Epithelial cell of proximal tubule (primary cell): ENCODE results near the gene SRBD1. TPM values are rescaled to one million over a fixed set of nuclear protein-coding genes. Genes with fewer than 3 reads are reported as not detected.
A peak's percentile ranks its signal among the peaks of the same experiment; 100 is the strongest.

Source experiments
- DNase-seq: peaks from one replicate; pipeline ENCODE4 v3.0.0-alpha.2; 2011; ENCODE audit warnings: low read depth
- H3K4me3 ChIP-seq: 2 replicates; pipeline ENCODE4 v1.5.1; 2011; ENCODE audit warnings: low read depth, mild to moderate bottlenecking, low read length
- total RNA-seq: library from RNA; depleted of rRNA; stranded (reverse); fragments of >200 nt; gene quantifications from 2 replicates; pipeline ENCODE4 v1.2.3, GENCODE V29; 2015
- TF ChIP-seq, protein P1 (sequence below): conservative IDR thresholded peaks from 2 replicates; pipeline ENCODE4 v1.5.1; 2012; ENCODE audit warnings: low read depth, mild to moderate bottlenecking, low read length

SRBD1 gene
- total RNA-seq, 1 donor from 2014 or later, result 8.1 TPM

DNA sequence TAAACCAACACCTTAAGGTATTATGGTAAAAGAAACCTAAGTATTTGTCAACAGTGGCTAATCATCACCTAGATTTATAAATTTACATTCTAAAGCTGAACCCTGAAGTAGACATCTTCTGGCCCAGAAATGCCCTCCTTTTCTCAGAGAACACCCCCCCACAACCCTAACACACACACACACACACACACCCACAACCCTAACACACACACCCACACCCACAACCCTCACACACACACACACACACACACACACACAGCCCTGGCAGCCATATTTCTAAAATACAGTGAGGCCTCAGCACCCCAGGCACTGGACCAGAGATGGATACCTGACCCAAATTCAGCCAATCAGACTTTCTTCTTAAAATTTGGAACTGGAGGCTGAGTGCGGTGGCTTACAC is 14.3 kb downstream of the SRBD1 start:
- no peak overlapping the region for H3K4me3 ChIP-seq
- TF ChIP-seq, protein P1, sequence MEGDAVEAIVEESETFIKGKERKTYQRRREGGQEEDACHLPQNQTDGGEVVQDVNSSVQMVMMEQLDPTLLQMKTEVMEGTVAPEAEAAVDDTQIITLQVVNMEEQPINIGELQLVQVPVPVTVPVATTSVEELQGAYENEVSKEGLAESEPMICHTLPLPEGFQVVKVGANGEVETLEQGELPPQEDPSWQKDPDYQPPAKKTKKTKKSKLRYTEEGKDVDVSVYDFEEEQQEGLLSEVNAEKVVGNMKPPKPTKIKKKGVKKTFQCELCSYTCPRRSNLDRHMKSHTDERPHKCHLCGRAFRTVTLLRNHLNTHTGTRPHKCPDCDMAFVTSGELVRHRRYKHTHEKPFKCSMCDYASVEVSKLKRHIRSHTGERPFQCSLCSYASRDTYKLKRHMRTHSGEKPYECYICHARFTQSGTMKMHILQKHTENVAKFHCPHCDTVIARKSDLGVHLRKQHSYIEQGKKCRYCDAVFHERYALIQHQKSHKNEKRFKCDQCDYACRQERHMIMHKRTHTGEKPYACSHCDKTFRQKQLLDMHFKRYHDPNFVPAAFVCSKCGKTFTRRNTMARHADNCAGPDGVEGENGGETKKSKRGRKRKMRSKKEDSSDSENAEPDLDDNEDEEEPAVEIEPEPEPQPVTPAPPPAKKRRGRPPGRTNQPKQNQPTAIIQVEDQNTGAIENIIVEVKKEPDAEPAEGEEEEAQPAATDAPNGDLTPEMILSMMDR, result no peak
- no peak for DNase-seq

DNA sequence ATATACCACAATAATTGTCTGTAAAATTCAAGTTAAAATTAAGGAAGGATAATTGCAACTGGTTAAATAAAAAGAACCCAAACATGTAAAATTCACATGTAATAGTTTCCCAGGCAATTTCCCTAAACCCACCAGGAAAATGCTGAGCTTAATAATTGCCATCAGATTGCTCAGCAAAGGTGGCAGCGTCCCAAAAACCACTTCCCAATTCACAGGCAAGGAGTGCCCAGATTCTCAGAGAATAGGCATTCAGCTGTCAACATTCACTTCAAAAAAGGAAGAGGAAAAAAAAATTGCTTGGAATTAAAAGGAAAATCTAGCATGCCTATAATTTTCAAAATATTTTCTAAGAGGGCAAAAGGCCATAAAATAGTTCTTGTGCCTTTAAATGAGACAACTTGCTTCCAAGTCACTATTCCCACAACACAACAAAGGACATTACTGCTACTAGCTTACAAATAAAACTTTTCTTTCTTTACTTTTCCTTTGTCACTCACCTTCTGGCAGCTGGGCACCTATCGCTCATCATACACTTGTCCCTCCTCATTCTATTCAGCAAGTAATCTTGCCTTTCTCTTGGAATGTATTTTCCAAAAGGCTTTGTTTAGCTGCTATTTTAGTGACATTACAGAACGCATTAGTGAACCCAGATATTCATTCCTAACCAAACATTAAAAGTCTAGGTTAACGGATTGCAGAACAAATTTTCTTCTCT is 15.2 kb downstream of the SRBD1 start:
- TF ChIP-seq, protein P1, result no peak
- H3K4me3 ChIP-seq, result no peak overlapping the region
- DNase-seq, result no peak

DNA sequence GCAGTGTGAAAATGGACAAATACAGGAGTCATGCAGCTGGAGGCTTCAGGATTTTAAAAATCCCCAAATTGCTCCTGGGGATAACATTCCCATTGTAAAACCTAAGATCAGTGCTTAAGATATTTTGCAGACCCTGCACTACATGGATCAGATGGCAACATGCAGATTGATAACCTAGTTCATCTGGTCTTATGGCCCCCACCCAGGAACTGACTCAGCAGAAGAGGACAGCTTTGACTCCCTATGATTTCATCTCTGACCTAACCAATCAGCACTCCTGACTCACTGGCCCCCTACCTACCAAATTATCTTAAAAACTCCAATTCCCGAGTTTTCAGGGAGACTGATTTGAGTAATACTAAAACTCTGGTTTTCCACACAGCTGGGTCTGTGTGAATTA is 20.0 kb downstream of the SRBD1 start:
- TF ChIP-seq, protein P1, result no peak
- DNase-seq, result no peak
- no peak overlapping the region for H3K4me3 ChIP-seq

DNA sequence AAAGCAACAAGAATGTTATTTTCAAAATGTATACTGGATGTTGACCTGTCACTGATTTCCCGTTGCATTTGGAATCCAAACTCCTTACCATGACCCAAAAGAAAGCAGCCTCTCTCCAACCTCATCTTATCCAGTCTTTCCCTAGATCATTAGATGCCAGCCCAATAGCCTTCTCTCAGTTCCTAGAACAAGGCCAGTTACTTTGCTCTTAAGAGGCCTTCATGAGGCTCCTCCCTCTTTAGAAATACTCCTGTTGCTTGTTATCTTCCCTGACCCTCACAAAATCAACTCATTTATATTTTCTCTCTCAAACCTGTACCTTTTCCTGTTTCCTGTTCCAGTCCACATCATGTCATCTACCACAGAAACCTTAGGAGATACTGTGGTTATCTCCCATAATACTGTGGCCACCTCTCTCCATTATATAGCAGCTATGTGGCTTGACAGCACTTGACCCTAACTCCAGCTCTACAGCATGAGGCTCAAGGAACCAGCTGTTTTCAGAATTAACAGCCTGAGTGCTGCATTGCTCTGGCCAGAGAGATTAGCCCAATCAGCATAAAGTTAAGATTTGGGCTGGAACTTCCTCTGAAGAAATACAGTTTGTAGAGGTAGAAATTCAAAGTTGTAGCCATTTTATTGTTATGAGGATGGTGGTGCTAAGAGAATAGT is 22.8 kb downstream of the SRBD1 start:
- H3K4me3 ChIP-seq, result no peak overlapping the region
- TF ChIP-seq, protein P1, result no peak
- no peak for DNase-seq

DNA sequence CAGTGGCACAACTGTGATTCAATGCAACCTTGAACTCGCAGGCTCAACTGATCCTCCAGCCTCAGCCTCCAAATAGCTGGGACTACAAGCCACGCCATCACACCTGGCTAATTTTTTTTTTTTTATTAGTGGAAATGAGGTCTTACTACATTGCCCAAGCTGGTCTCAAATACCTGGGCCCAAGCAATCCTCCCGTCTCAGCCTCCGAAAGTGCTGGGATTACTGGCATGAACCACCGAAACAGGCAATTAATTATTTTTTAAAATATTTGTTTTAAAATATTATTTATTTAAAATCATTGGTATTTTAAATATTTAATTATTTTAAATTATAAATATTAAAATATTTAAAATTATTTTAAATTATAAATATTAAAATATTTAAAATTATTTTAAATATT is 24.5 kb downstream of the SRBD1 start:
- TF ChIP-seq, protein P1, result no peak
- no peak for DNase-seq
- no peak overlapping the region for H3K4me3 ChIP-seq

DNA sequence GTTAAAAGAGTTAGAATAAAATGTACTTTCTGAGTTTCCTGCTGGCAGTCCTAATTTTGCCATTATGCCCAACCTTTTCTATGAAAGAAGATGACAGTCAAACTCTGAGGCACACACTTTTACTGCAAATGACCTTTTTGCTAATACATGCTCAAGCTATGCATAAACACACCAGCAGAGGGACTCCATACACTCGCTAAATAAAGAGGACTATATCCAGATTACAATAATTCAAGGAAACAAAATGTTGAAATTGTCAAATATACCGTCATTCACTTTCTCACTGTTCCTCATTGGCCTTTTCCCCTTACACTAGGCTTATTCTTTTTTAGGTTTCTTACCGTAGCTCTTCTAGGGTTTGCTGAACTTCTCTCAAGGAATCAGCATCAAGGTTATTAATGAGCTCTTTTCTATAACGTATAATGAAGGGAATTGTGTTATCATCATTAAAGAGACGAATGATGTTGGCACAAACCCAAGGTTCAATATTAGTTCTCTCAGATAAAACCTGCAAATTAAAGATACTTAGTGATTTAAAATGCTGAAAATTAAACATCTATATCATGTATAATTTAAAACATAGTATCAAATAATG is 25.7 kb downstream of the SRBD1 start:
- DNase-seq, result no peak
- TF ChIP-seq, protein P1, result peak; percentile 81
- H3K4me3 ChIP-seq, result no peak overlapping the region

DNA sequence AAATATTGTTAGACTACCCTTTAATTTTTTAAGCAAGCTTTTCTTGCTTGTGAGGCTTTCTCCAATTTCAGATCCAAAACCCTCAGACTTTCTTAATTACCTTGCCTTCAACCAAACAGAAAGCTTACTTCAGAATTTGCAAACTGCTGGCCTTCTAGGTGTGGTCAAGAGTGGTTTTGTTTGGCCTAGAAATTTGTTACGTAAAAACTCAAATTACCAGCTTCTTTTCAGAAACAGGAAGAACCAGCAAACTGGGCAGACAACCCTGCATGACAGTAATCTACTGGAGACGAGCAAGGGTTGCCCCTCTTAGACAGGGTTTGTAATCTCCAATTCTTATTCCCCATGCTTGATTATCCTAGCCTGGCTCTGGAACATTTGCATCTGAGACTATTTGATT is 27.1 kb downstream of the SRBD1 start:
- DNase-seq, result no peak
- no peak overlapping the region for H3K4me3 ChIP-seq
- TF ChIP-seq, protein P1, result no peak
